Hindlimb muscle (tissue), 1 donor: ENCODE results near the gene BRSK2. TPM values are rescaled to one million over a fixed set of nuclear protein-coding genes. Genes with fewer than 3 reads are reported as not detected.

Source experiments
- DNase-seq: peaks from one replicate; pipeline ENCODE4 v3.0.0-alpha.2; 2013
- polyA plus RNA-seq: library from polyadenylated mRNA; unstranded; fragments of 120-200 nt; gene quantifications from one replicate; pipeline ENCODE4 v1.2.1, GENCODE V29; 2013; ENCODE audit not compliant: insufficient read length

Gene BRSK2
- polyA plus RNA-seq, 1 donor, result 1.1 TPM

GRCh38 chr11:1469911-1470680, 80.4 kb downstream of the BRSK2 start:
- DNase-seq, result no peak

- no peak for DNase-seq
Measured at GRCh38 chr11:1470681-1471611, 81.2 kb downstream of the BRSK2 start.

GRCh38 chr11:1471736-1472135, 82.0 kb downstream of the BRSK2 start:
- no peak for DNase-seq

- no peak for DNase-seq
Measured at GRCh38 chr11:1472180-1473005, 82.7 kb downstream of the BRSK2 start.

- no peak for DNase-seq
Measured at GRCh38 chr11:1473011-1473628, 83.4 kb downstream of the BRSK2 start.

GRCh38 chr11:1473786-1474185, 84.1 kb downstream of the BRSK2 start:
- DNase-seq, result no peak

GRCh38 chr11:1475841-1476240, 86.1 kb downstream of the BRSK2 start:
- no peak for DNase-seq

GRCh38 chr11:1476940-1477736, 87.4 kb downstream of the BRSK2 start:
- no peak for DNase-seq

GRCh38 chr11:1478011-1478410, 88.3 kb downstream of the BRSK2 start:
- no peak for DNase-seq

- DNase-seq, result no peak
Measured at GRCh38 chr11:1478544-1478943, 88.8 kb downstream of the BRSK2 start.

GRCh38 chr11:1479006-1479677, 89.4 kb downstream of the BRSK2 start:
- DNase-seq, result no peak

GRCh38 chr11:1479678-1480118, 90.0 kb downstream of the BRSK2 start:
- no peak for DNase-seq

- DNase-seq, result no peak
Measured at GRCh38 chr11:1480191-1480554, 90.4 kb downstream of the BRSK2 start.

GRCh38 chr11:1480555-1481482, 91.1 kb downstream of the BRSK2 start:
- no peak for DNase-seq

- no peak for DNase-seq
Measured at GRCh38 chr11:1481483-1481825, 91.7 kb downstream of the BRSK2 start.

GRCh38 chr11:1481861-1482441, 92.2 kb downstream of the BRSK2 start:
- no peak for DNase-seq

- no peak for DNase-seq
Measured at GRCh38 chr11:1482581-1483444, 93.1 kb downstream of the BRSK2 start.

- no peak for DNase-seq
Measured at GRCh38 chr11:1483445-1483961, 93.8 kb downstream of the BRSK2 start.
